HEK293T (cell line): Measurements from ENCODE around the gene TNPO1.

Experiments
- CTCF ChIA-PET: fragments of 350-600 bp; formaldehyde crosslinking; extraction: SDS; loops from one replicate; lab custom pipeline; 2021; ENCODE audit warnings: antibody characterized with exemption, inconsistent platforms; lab: Yijun Ruan, JAX
- POLR2A ChIA-PET: fragments of 350-600 bp; formaldehyde crosslinking; extraction: SDS; loops from one replicate; lab custom pipeline; 2020; ENCODE audit warnings: antibody characterized with exemption, inconsistent platforms; lab: Yijun Ruan, JAX
- DNase-seq: peaks from one replicate; pipeline ENCODE4 v3.0.0; 2012; ENCODE audit warnings: mixed read lengths; ENCODE audit errors: extremely low spot score
- ARNT ChIP-seq: fragments of 450-650 bp; IDR thresholded peaks from 2 replicates; pipeline ENCODE4 v1.6.1; 2017; ENCODE audit warnings: mild to moderate bottlenecking
- BHLHE40 ChIP-seq: fragments of 450-650 bp; IDR thresholded peaks from 2 replicates; pipeline ENCODE4 v1.6.1; 2016; ENCODE audit warnings: mild to moderate bottlenecking, moderate library complexity, borderline replicate concordance
- CTBP1 ChIP-seq: fragments of 450-650 bp; IDR thresholded peaks from 2 replicates; pipeline ENCODE4 v1.6.1; 2016; ENCODE audit warnings: borderline replicate concordance
- ELF4 ChIP-seq: fragments of 450-650 bp; IDR thresholded peaks from 2 replicates; pipeline ENCODE4 v1.6.1; 2017; ENCODE audit warnings: antibody characterized with exemption
- FOXA1 ChIP-seq: fragments of 450-650 bp; IDR thresholded peaks from 2 replicates; pipeline ENCODE4 v1.6.1; 2016; ENCODE audit warnings: mild to moderate bottlenecking
- FOXK2 ChIP-seq: fragments of 450-650 bp; IDR thresholded peaks from 2 replicates; pipeline ENCODE4 v1.6.1; 2016; ENCODE audit warnings: mild to moderate bottlenecking
- FOXM1 ChIP-seq: fragments of 450-650 bp; IDR thresholded peaks from 2 replicates; pipeline ENCODE4 v1.6.1; 2017; ENCODE audit warnings: mild to moderate bottlenecking, borderline replicate concordance
- HDGF ChIP-seq: fragments of 450-650 bp; IDR thresholded peaks from 2 replicates; pipeline ENCODE4 v1.6.1; 2017; ENCODE audit warnings: antibody characterized with exemption, borderline replicate concordance
- L3MBTL2 ChIP-seq: fragments of 450-650 bp; conservative IDR thresholded peaks from 2 replicates; pipeline ENCODE4 v1.6.1; 2016; ENCODE audit warnings: mild to moderate bottlenecking
- LEF1 ChIP-seq: fragments of 450-650 bp; IDR thresholded peaks from 2 replicates; pipeline ENCODE4 v1.6.1; 2017; ENCODE audit warnings: mild to moderate bottlenecking, borderline replicate concordance
- NFRKB ChIP-seq: fragments of 450-650 bp; IDR thresholded peaks from 2 replicates; pipeline ENCODE4 v1.6.1; 2016; ENCODE audit warnings: mild to moderate bottlenecking, moderate library complexity
- SP1 ChIP-seq: fragments of 450-650 bp; IDR thresholded peaks from 2 replicates; pipeline ENCODE4 v1.6.1; 2017
- SUZ12 ChIP-seq: fragments of 450-650 bp; IDR thresholded peaks from 2 replicates; pipeline ENCODE4 v1.6.1; 2016; ENCODE audit warnings: mild to moderate bottlenecking
- TARDBP ChIP-seq: fragments of 450-650 bp; IDR thresholded peaks from 2 replicates; pipeline ENCODE4 v1.6.1; 2016
- ZNF384 ChIP-seq: fragments of 450-650 bp; IDR thresholded peaks from 2 replicates; pipeline ENCODE4 v1.6.1; 2016
- TF ChIP-seq, protein P1 (sequence below): fragments of 450-650 bp; IDR thresholded peaks from 2 replicates; pipeline ENCODE4 v1.6.1; 2016

Gene TNPO1

DNA sequence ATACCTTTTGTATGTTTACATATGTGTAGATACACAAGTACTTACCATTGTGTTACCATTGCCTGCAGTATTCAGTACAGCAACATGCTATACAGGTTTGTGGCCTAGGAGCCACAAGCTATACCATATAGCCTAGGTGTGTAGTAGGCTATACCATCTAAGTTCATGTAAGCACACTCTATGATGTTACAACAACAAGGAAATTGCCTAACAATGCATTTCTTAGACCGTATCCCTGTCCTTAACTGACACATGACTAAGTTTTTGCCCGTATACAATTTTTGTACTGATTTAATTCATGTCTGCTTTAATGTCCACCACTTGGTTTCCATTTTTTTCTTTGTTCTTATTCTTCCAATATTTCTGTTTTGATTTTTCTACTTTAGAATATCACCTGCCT lies 18.5 kb downstream of the TNPO1 start:
- ChIA-PET CTCF (interaction anchor here (0.7 kb wide), 1 partner anchor 13 kb away, joined by 5 read pairs; no protein-coding TSS in a partner anchor), POLR2A (no interaction called here)
- no peak for TF ChIP-seq HDGF
- TF ChIP-seq SP1: no peak
- TF ChIP-seq SUZ12: no peak
- TF ChIP-seq ZNF384: no peak
- no peak for TF ChIP-seq ARNT
- TF ChIP-seq LEF1: no peak
- TF ChIP-seq TARDBP: no peak
- TF ChIP-seq FOXM1: no peak
- DNase-seq: no peak

DNA sequence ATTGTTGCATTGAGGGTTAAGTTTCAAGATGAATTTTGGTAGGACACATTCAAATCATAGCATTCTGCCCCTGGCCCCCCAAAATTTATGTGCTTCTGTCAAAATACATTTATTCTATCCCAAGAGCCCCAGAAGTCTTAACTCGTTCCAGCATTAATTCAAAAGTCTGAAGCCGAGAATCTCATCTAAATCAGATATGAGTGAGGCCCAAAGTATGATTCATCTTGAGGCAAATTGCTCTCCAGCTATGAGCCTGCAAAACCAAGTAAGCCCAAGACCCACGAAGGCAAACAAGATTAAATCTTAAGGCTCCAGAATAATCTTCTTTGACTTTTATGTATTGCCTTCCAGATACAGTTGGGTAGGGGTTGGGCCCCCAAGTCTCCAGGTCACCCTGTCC lies 19.2 kb downstream of the TNPO1 start:
- POLR2A ChIA-PET: interaction anchor here (1.4 kb wide), 1 partner anchor 14 kb away, joined by 3 read pairs; no protein-coding TSS in a partner anchor
- TF ChIP-seq TARDBP (no peak), ELF4 (no peak), L3MBTL2 (no peak), HDGF (no peak), FOXA1 (no peak), NFRKB (no peak), LEF1 (no peak), ARNT (no peak), SUZ12 (no peak), CTBP1 (no peak)
- CTCF ChIA-PET: interaction anchor here (1.2 kb wide), 1 partner anchor 17 kb away, joined by 4 read pairs; no protein-coding TSS in a partner anchor
- DNase-seq: no peak

DNA sequence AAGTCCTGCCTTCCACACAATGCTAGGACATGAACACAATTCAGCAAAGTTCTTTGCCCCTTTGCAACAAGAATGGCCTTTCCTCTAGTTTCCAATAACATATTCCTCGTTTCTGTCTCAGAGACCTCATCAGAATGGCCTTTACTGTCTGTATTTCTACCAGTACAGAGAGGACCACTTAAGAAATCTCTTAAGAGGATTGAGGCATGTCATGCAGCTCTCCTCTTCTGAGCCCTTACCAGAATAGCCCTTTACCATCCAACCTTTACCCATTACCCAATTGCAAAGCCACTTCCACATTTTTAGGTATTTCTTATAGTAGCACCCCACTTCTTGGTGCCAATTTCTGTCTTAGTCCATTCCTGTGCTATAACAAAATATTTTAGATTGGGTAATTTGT lies 20.3 kb downstream of the TNPO1 start:
- CTCF ChIA-PET: interaction anchor here (1.2 kb wide), 1 partner anchor 18 kb away, joined by 4 read pairs; no protein-coding TSS in a partner anchor
- POLR2A ChIA-PET: interaction anchor here (1.4 kb wide), 1 partner anchor 12 kb away, joined by 3 read pairs; no protein-coding TSS in a partner anchor
- no peak for DNase-seq
- TF ChIP-seq ARNT: no peak
- no peak for TF ChIP-seq LEF1
- TF ChIP-seq CTBP1: no peak
- no peak for TF ChIP-seq BHLHE40
- TF ChIP-seq FOXA1: no peak
- TF ChIP-seq L3MBTL2: no peak
- no peak for TF ChIP-seq ZNF384
- no peak for TF ChIP-seq FOXK2
- TF ChIP-seq, protein P1, sequence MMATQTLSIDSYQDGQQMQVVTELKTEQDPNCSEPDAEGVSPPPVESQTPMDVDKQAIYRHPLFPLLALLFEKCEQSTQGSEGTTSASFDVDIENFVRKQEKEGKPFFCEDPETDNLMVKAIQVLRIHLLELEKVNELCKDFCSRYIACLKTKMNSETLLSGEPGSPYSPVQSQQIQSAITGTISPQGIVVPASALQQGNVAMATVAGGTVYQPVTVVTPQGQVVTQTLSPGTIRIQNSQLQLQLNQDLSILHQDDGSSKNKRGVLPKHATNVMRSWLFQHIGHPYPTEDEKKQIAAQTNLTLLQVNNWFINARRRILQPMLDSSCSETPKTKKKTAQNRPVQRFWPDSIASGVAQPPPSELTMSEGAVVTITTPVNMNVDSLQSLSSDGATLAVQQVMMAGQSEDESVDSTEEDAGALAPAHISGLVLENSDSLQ: no peak
- TF ChIP-seq ELF4: no peak
- no peak for TF ChIP-seq TARDBP

DNA sequence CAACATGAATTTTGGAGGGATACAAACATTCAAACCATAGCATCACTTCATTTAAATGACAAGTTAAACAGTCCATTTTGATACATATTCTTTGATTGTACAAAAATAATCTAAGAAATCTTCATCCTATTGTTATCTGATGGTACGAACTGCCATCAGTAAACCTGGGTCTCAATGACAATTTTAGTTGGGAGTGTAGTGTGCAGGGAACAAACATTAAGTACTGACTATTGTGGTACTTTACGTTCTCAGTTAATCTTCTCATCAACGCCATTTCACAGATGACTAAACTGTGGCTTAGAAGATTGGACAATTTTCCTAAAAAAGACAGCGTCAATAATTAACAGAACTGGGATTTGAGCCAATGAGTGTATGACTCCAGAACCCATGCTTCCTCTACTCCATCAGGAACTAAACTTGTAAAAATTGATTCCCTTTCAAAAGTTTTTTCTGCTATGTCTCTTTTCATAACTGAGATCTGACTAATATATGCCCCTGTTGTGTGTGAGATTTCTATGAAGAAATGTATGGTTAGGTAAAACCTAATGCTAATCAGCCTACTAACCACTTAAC lies 21.1 kb downstream of the TNPO1 start:
- DNase-seq: no peak
- POLR2A ChIA-PET: interaction anchor here (0.7 kb wide), 1 partner anchor 12 kb away, joined by 3 read pairs; no protein-coding TSS in a partner anchor
- TF ChIP-seq FOXM1 (no peak), TARDBP (no peak), L3MBTL2 (no peak), HDGF (no peak), FOXA1 (no peak), SUZ12 (no peak), ELF4 (no peak), LEF1 (no peak), FOXK2 (no peak), ARNT (no peak), BHLHE40 (no peak), NFRKB (no peak), ZNF384 (no peak), SP1 (no peak), CTBP1 (no peak)
- TF ChIP-seq, protein P1: no peak
- CTCF ChIA-PET: interaction anchor here (0.8 kb wide), 1 partner anchor 19 kb away, joined by 3 read pairs; no protein-coding TSS in a partner anchor

DNA sequence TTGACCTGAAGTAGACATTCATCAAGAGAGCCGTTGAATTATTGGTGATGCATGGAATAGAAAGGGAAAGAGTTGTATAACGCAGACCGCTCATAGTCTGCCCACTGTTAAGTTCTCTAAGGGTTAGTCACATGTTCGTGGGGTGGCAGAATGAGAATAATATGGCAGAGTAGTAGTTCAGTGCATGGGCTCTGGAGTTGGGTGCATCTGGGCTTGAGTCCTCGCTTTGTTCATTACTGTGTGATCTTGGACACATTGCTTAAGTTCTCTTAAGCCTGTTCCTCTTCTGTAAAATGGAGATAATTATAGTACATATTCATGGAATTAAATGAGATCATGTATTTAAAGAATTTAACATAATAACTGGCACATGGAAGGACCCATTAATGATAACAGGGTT lies 23.6 kb downstream of the TNPO1 start:
- ChIA-PET POLR2A (no interaction called here), CTCF (no interaction called here)
- DNase-seq: no peak
- TF ChIP-seq HDGF (no peak), SP1 (no peak)

DNA sequence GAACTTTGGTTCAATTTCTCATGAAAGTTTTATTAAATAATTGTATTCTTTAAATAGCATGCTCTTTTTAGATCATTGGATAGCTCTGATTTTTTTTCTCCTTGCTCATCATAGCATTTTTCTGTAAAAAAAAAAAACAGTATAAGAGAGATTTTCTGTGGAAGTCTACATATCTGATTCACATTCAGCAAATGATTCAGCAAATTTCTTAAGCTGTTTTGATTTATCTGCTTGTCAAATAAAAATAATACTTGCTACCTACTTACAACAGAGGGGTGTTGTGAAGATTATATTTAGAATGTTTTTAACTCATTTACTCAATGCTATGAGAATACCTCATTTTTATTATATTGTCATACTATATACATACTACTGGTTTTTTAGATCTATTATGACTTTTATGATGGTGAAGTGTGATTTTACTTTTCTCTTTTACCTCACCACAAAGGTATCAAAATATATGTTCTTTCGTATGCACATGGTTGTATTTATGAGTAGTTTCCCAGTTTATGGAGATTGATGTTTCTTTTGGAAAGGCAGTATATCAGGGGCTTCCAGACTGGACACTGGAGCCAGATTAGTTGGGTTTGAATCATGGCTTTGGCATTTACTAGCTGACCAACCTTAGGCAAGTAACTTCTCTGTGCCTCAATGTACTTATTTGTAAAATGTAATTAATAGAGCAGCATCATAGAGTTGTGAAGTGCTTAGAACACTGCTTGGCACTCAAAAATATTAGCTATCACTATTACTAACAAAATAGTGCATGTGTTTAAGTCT lies 25.5 kb downstream of the TNPO1 start:
- ChIA-PET POLR2A (interaction anchor here (0.9 kb wide), 1 partner anchor 231 kb away, joined by 3 read pairs; no protein-coding TSS in a partner anchor), CTCF (interaction anchor here (0.7 kb wide), 1 partner anchor 127 kb away, joined by 3 read pairs; no protein-coding TSS in a partner anchor)
- TF ChIP-seq, protein P1: peak; percentile 80
- 0 out of 2 replicates have a peak, but pooled peaks have one; percentile 38 for TF ChIP-seq CTBP1
- no peak for TF ChIP-seq FOXM1
- no peak for DNase-seq
